Omental fat pad (tissue), 4 donors: Measurements from ENCODE around the gene FSTL4. TPM values are rescaled to one million over a fixed set of nuclear protein-coding genes. Genes with fewer than 3 reads are reported as not detected.

Source experiments
- ATAC-seq: fragments of 150-250 bp; one replicate; pipeline ENCODE4 v1.9.1; 2016; ENCODE audit warnings: mild to moderate bottlenecking, moderate library complexity; ENCODE audit not compliant: low FRiP score
- DNase-seq: peaks from one replicate; pipeline ENCODE4 v3.0.0-alpha.2; 2019; ENCODE audit warnings: low spot score
- CTCF ChIP-seq, 3 donors: fragments of 450-650 bp; IDR thresholded peaks; one replicate each; pipeline ENCODE4 v1.5.1; 2016 to 2017; ENCODE audit warnings: antibody characterized with exemption in 3 of 3, mild to moderate bottlenecking in 3 of 3, moderate library complexity in 2 of 3
- total RNA-seq, 4 donors: library from RNA; depleted of rRNA; stranded (reverse); fragments of >200 nt; gene quantifications; one replicate each; pipeline ENCODE4 v1.1.0, GENCODE V29; 2016

FSTL4 gene
- total RNA-seq, 4 donors from 2014 or later = 0.32 TPM; not detected in 3

- no peak for TF ChIP-seq CTCF (IDR thresholded peaks at IDR 0.05)
- no peak for ATAC-seq
- no peak for DNase-seq
These were observed 412.1 kb downstream of the FSTL4 start for GRCh38 chr5:133200256-133200655.

GRCh38 chr5:133199417-133200178 is 412.7 kb downstream of the FSTL4 start:
- DNase-seq = no peak
- no peak for ATAC-seq
- no peak for TF ChIP-seq CTCF (IDR thresholded peaks at IDR 0.05)

GRCh38 chr5:133198511-133198910 is 413.8 kb downstream of the FSTL4 start:
- no peak for TF ChIP-seq CTCF (IDR thresholded peaks at IDR 0.05)
- ATAC-seq (no peak), DNase-seq (no peak)

- no peak for ATAC-seq
- no peak for TF ChIP-seq CTCF (IDR thresholded peaks at IDR 0.05)
- DNase-seq = no peak
These were observed 415.8 kb downstream of the FSTL4 start for GRCh38 chr5:133196441-133197085.

GRCh38 chr5:133195250-133195649 is 417.1 kb downstream of the FSTL4 start:
- ATAC-seq = no peak
- no peak for TF ChIP-seq CTCF (IDR thresholded peaks at IDR 0.05)
- no peak for DNase-seq

GRCh38 chr5:133193794-133194193 is 418.5 kb downstream of the FSTL4 start:
- TF ChIP-seq CTCF (IDR thresholded peaks at IDR 0.05) = no peak
- ATAC-seq = no peak
- no peak for DNase-seq

- ATAC-seq = no peak
- DNase-seq = no peak
- TF ChIP-seq CTCF (IDR thresholded peaks at IDR 0.05) = no peak
These were observed 419.6 kb downstream of the FSTL4 start for GRCh38 chr5:133192716-133193115.
